Right atrium auricular region (tissue), 2 donors: Measurements from ENCODE around the gene ARL8B. TPM values are rescaled to one million over a fixed set of nuclear protein-coding genes. Genes with fewer than 3 reads are reported as not detected.

Source experiments
- DNase-seq: peaks from one replicate; pipeline ENCODE4 v3.0.0-alpha.2; 2019; ENCODE audit warnings: low spot score
- H3K27ac ChIP-seq, 2 donors: fragments of 200-600 bp; sonication (generic); 1 replicate in 1 of 2; 2 replicates in 1 of 2; pipeline ENCODE4 v1.5.1; 2016 to 2019
- H3K27me3 ChIP-seq, 2 donors: fragments of 200-600 bp; sonication (generic); one replicate each; pipeline versions ENCODE4 v1.5.1 to v1.6.0; 2017 to 2019
- H3K36me3 ChIP-seq: fragments of 200-600 bp; sonication (generic); one replicate; pipeline ENCODE4 v1.5.1; 2016
- H3K4me1 ChIP-seq, 2 donors: fragments of 200-600 bp; sonication (generic); one replicate each; pipeline versions ENCODE4 v1.5.1 to v1.6.0; 2017 to 2019
- H3K4me3 ChIP-seq, 2 donors: fragments of 200-600 bp; sonication (generic); 1 replicate in 1 of 2; 2 replicates in 1 of 2; pipeline ENCODE4 v1.5.1; 2017 to 2019; ENCODE audit warnings: mild to moderate bottlenecking in 1 of 2, moderate library complexity in 1 of 2
- H3K9me3 ChIP-seq, 2 donors: fragments of 200-600 bp; sonication (generic); one replicate each; pipeline ENCODE4 v1.5.1; 2019
- total RNA-seq, 2 donors: library from RNA; depleted of rRNA; stranded (reverse); fragments of >200 nt; gene quantifications; one replicate each; pipeline ENCODE4 v1.1.0, GENCODE V29; 2016
- TF ChIP-seq, protein P1 (sequence below), 2 donors: fragments of 200-600 bp; sonication (generic); IDR thresholded peaks; one replicate each; pipeline ENCODE4 v1.5.1; 2019; ENCODE audit warnings: antibody characterized with exemption in 2 of 2

The ARL8B gene
- total RNA-seq, 2 donors from 2014 or later = 33.9 to 35.6 TPM

DNA sequence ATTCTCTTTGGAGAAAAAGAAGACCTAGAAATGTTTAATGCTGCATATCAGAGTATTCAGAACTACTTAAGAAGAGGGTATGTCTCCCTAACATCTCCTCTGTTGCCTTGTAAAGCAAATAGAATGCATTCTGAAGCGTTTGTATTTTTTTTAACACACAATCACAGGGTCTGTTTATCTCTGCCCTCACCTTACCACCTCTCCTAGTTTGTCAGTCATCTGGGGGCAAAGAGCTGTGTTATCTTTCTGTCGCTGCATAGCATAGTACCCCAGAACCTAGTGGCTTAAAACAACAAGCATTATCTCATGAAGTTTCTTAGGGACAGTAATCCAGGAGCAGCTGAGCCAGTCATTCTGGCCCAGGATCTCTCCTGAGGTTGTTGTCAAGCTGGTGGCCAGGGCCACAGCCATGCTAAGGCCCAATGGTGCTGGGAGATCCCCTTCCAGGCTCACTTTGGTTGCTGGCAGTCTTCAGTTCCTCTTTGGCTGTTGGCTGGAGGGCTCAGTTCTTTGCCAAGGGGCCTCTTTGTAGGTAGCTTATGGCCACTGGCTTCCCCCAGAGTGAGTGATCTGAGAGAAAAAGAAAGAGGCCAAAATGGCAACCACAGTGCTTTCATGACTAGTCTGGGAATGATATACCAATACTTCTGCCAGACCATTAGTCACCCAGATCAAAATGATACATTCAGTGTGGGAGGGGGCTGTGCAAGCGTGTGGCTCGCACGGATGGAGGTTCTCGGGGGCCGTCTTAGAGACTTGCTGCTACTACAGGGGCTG lies 83.3 kb downstream of the ARL8B start:
- Histone ChIP-seq H3K27ac (no peak overlapping the region), H3K4me1 (no peaks in the 10 kb centered on the region), H3K4me3 (no peak overlapping the region), H3K36me3 (peaks cover 96% of the 10 kb centered on the region), H3K27me3 (no peaks in the 10 kb centered on the region), H3K9me3 (no peaks in the 10 kb centered on the region)
- TF ChIP-seq, protein P1, sequence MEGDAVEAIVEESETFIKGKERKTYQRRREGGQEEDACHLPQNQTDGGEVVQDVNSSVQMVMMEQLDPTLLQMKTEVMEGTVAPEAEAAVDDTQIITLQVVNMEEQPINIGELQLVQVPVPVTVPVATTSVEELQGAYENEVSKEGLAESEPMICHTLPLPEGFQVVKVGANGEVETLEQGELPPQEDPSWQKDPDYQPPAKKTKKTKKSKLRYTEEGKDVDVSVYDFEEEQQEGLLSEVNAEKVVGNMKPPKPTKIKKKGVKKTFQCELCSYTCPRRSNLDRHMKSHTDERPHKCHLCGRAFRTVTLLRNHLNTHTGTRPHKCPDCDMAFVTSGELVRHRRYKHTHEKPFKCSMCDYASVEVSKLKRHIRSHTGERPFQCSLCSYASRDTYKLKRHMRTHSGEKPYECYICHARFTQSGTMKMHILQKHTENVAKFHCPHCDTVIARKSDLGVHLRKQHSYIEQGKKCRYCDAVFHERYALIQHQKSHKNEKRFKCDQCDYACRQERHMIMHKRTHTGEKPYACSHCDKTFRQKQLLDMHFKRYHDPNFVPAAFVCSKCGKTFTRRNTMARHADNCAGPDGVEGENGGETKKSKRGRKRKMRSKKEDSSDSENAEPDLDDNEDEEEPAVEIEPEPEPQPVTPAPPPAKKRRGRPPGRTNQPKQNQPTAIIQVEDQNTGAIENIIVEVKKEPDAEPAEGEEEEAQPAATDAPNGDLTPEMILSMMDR (IDR thresholded peaks at IDR 0.05) = no peak
- DNase-seq = no peak

DNA sequence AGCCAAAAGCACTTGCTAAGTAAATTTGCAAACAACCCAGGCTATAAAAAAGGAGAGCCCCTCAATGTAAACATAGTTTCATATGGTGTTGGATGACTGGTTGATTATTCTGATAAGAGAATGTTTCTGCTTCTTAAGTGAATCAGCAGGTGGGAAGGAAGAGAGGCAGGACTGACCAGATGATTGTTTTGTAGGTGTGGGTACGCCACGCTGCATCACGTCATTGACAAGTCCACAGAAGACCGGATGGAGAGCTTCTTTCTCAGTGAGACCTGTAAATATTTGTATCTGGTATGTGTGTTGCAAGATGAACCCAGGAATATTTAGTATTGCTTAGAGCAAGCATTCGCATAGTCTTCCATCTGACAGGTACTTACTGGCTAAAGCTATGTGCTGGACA lies 88.8 kb downstream of the ARL8B start:
- Histone ChIP-seq H3K36me3 (peaks cover 94% of the 10 kb centered on the region), H3K27ac (no peak overlapping the region), H3K4me3 (no peak overlapping the region), H3K27me3 (no peaks in the 10 kb centered on the region), H3K9me3 (no peaks in the 10 kb centered on the region), H3K4me1 (no peaks in the 10 kb centered on the region)
- DNase-seq = no peak
- TF ChIP-seq, protein P1 (IDR thresholded peaks at IDR 0.05) = no peak

DNA sequence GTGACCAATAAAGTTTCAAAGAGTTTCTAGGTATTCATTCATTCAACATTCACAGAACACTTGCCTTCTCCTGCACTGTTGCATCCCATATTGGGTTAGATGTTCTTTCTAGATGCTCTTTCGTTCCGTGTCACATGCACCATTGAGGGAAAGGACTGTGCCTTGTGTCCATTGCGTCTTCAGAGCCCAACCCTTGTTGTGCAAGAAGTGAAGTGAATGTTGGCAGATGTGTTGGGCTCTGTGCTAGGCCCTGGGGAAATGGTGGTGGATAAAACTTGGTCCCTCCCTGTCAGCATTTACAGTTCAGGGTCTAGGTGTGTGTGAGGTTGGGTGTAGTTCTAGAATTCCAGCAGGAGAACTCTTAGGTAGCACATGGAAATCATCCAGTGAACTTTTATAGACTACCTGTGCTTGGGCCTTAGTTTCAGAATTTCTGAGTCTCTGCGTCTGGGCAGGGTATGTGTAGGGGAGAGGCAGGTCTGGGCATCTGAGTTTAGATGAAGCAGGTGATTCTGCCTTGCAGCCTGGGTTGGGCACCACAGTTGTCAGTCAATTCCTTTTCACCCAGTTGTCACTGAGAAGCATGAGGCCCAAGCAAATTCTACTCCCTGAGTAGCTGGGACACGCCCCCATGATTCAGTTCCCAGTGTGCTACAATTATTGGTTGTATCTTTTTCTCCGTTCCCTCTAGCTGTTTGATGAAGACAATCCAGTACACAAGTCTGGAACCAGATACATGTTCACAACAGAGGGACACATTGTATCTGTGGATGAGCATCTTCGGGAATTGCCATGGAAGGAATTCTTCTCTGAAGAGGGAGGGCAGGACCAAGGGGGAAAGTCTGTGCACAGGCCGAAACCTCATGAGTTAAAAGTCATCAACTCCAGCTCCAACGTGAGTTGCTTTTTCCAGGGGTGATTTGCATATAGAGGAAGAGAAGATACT lies 90.8 kb downstream of the ARL8B start:
- TF ChIP-seq, protein P1 (IDR thresholded peaks at IDR 0.05) = no peak
- H3K9me3 ChIP-seq = no peaks in the 10 kb centered on the region
- no peak overlapping the region for H3K27ac ChIP-seq
- no peaks in the 10 kb centered on the region for H3K4me1 ChIP-seq
- H3K4me3 ChIP-seq = no peak overlapping the region
- no peaks in the 10 kb centered on the region for H3K27me3 ChIP-seq
- H3K36me3 ChIP-seq = peaks cover 86% of the 10 kb centered on the region
- DNase-seq = no peak

DNA sequence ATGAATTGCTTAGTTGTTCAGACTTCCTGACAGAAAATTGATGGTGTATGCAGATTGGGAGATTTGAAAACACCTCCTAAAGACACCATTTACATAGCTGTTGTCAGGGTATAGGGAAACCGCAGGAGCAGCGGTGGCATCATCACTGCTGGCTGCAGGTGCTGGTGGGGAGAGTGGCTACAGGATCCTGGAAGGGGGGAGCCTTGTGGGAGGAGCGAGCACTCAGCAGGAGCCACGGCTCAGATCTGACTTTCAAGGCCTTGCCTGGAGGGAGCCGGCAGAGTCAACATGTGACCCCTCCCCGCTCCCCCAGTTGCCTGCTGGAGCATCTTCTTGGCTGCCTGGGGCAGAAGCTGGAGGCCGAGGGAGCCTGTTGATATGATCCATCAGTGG lies 91.5 kb downstream of the ARL8B start:
- Histone ChIP-seq H3K36me3 (peaks cover 80% of the 10 kb centered on the region), H3K27me3 (no peaks in the 10 kb centered on the region)
- TF ChIP-seq, protein P1 (IDR thresholded peaks at IDR 0.05) = no peak

DNA sequence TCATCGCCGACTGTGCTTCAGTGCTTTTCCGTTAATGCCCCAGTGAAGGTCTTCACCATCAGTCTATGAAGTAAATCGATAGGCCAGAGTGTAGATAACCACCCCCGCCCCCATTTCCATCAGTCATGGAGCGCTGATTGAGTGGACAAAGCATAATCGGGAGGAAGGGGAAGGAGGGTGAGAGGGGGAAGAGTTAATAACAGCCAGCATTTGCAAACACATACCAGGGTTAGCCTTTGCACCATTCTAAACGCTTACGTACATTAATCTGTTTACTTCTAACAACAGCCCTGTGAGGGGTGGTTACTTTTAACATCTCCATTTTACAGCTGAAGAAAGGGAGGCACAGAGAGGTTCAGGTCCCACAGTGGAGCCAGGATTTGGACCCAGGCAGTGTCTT lies 92.3 kb downstream of the ARL8B start:
- Histone ChIP-seq H3K4me3 (no peak overlapping the region), H3K27ac (no peak overlapping the region), H3K9me3 (no peaks in the 10 kb centered on the region), H3K4me1 (no peaks in the 10 kb centered on the region), H3K36me3 (peaks cover 72% of the 10 kb centered on the region), H3K27me3 (no peaks in the 10 kb centered on the region)
- no peak for DNase-seq
- TF ChIP-seq, protein P1 (IDR thresholded peaks at IDR 0.05) = no peak

More for the DNA sequence above, 91.5 kb downstream of the ARL8B start:
- H3K4me1 ChIP-seq = no peaks in the 10 kb centered on the region
- H3K9me3 ChIP-seq = no peaks in the 10 kb centered on the region
- DNase-seq = no peak
- H3K4me3 ChIP-seq = no peak overlapping the region
- H3K27ac ChIP-seq = no peak overlapping the region
